GM19025 (cell line): ENCODE results near the gene LAMA5.

Source experiments
- ATAC-seq: cut with Tn5 transposase; IDR thresholded peaks from one replicate; pipeline ENCODE4 v1.9.1; 2021; ENCODE audit warnings: mild to moderate bottlenecking, low read depth, moderate library complexity; ENCODE audit not compliant: unreplicated experiment

LAMA5 gene

GRCh38 chr20:62350629-62351422 lies 16.3 kb downstream of the LAMA5 start:
- no peak for ATAC-seq

GRCh38 chr20:62350098-62350628 lies 16.9 kb downstream of the LAMA5 start:
- no peak for ATAC-seq

- no peak for ATAC-seq
These were observed 17.5 kb downstream of the LAMA5 start for GRCh38 chr20:62349556-62350097.

- no peak for ATAC-seq
These were observed 18.5 kb downstream of the LAMA5 start for GRCh38 chr20:62348604-62349003.

- ATAC-seq: no peak
These were observed 19.7 kb downstream of the LAMA5 start for GRCh38 chr20:62347445-62347844.

GRCh38 chr20:62347151-62347404 lies 20.0 kb downstream of the LAMA5 start:
- no peak for ATAC-seq

- ATAC-seq: no peak
These were observed 20.5 kb downstream of the LAMA5 start for GRCh38 chr20:62346398-62347150.

GRCh38 chr20:62345681-62346370 lies 21.3 kb downstream of the LAMA5 start:
- ATAC-seq: no peak

GRCh38 chr20:62344782-62345181 lies 22.3 kb downstream of the LAMA5 start:
- no peak for ATAC-seq

GRCh38 chr20:62344092-62344491 lies 23.0 kb downstream of the LAMA5 start:
- no peak for ATAC-seq

GRCh38 chr20:62342910-62343309 lies 24.2 kb downstream of the LAMA5 start:
- ATAC-seq: no peak

GRCh38 chr20:62339647-62340062 lies 27.5 kb downstream of the LAMA5 start:
- no peak for ATAC-seq

- no peak for ATAC-seq
These were observed 28.9 kb downstream of the LAMA5 start for GRCh38 chr20:62338294-62338620.

- no peak for ATAC-seq
These were observed 29.4 kb downstream of the LAMA5 start for GRCh38 chr20:62337558-62338293.

GRCh38 chr20:62336775-62337557 lies 30.1 kb downstream of the LAMA5 start:
- ATAC-seq: no peak

- ATAC-seq: no peak
These were observed 30.8 kb downstream of the LAMA5 start for GRCh38 chr20:62336329-62336728.

- no peak for ATAC-seq
These were observed 31.6 kb downstream of the LAMA5 start for GRCh38 chr20:62335532-62335931.

- no peak for ATAC-seq
These were observed 32.2 kb downstream of the LAMA5 start for GRCh38 chr20:62334881-62335280.

GRCh38 chr20:62333820-62334595 lies 33.1 kb downstream of the LAMA5 start:
- no peak for ATAC-seq
